Adipose tissue (tissue), 3 donors: Measurements from ENCODE around the gene ZNF804A. TPM values are rescaled to one million over a fixed set of nuclear protein-coding genes. Genes with fewer than 3 reads are reported as not detected.

Experiments
- H3K27ac ChIP-seq: one replicate; pipeline ENCODE4 v1.5.1; 2013; ENCODE audit warnings: low read depth, low read length
- WGBS, 3 donors: extraction: QIAGEN DNeasy Blood & Tissue Kit; methylation state at CpG; one replicate each; pipeline ENCODE4 v1.1.7; 2013; 5-methylcytosine and 5-hydroxymethylcytosine counted together
- polyA plus RNA-seq, 3 donors: library from polyadenylated mRNA; stranded (reverse); fragments of 200-250 nt; gene quantifications; one replicate each; pipeline ENCODE4 v1.2.3, GENCODE V29; 2013
- donor health status: healthy with polysubstance abuse.
- donor health status: Bipolar disorder and iron deficiency.
- donor health status: healthy.

ZNF804A gene
- polyA plus RNA-seq, 3 donors: 0.06 TPM; not detected in 1

DNA sequence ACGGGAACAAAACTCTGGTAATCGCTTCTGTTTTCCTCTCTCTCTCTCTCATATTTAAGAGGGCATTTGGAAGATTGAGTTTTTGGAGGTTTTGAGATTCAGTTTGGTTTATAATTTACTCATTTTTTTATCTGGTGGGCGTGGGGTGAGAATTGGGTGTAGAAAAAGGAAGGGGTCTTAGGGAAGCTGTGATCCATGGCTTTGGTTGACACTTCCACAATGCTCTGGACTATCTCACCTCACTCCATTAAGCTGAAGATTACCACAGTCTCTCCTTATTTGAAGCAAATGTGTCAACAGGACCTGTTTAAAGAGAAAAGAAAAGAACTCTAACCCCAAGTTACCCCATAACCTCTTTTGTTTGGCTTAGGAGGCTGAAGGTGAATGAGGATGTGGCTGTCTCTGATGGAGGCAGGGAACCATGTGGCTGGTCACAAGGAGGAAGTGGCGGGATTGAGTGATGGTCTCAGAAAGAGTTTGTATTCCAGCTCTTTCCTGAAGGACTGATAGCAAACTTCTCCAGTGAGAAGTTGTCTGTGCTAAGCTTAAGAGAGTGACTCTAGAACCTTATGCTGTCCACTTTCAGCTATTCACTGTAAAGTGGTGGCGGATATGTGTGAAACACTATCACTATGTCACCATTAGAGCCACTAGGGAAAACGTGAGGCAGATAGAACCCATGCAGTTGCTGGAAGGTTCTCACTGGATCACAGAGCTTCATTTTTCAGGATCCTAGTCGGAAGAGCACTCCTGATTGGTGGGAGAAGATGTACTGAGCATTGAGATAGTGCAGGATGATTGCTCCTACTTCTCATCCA lies 934 bp downstream of the ZNF804A start:
- no peak overlapping the region for H3K27ac ChIP-seq
- WGBS, 3 donors: 28 to 48% (median 42%) methylated on average over 7 of the region's 7 CpGs

DNA sequence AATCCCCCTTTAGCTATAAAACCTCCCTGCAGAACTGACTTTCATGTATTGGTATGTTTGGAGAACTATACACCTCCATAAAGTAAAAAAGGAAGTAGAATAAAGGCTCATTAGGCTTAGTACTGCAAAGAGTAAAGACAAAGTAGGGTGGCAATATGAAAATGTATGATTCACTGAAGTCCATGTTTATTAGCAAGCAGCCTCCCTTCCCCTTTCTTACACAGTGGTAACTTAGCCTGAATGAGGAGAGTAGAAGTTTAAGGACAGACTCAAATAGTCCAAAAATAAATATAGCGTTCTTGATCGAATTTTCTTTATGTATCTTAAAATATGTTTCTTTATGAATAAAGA lies 1.5 kb downstream of the ZNF804A start:
- no peak overlapping the region for H3K27ac ChIP-seq
- WGBS, 3 donors: 70 to 92% (median 83%) methylated on average over 2 of the region's 2 CpGs

DNA sequence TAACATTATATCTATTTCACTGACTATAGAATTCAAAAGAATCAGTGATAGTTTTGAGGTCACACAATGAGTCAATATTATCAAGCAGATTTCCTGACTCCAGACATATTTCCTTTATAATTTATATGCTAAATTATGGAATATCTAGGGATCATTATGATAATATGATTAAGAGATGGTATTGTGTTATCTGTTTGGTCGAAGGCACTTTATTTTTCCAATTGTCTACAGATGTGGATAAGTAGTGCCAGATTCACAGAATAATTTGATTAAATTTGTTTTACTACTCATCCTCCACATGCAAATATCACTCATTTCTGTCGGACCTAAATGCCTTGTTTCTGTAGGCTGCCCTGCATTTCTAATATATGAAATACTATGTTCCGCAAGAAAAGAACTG lies 4.4 kb downstream of the ZNF804A start:
- 90 to 93% (median 91%) methylated on average over 3 of the region's 3 CpGs for WGBS, 3 donors
- no peak overlapping the region for H3K27ac ChIP-seq

DNA sequence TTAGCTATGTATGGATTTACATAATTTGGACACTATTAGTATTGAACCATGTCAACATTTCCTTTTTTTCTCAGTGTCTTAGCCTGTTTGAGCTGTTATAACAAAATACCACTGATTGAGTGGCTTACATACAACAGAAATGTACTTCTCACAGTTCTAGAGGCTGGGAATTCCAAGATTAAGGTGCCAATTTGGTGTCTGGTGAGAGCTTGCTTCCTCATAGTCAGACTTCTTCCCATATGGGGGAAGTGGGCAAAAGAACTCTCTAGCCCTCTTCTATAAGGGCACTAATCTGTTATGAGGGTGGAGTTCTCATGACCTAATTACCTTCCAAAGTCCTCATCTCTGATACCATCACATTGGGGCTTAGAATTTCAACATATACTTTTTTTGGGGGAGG lies 12.6 kb downstream of the ZNF804A start:
- no peak overlapping the region for H3K27ac ChIP-seq

DNA sequence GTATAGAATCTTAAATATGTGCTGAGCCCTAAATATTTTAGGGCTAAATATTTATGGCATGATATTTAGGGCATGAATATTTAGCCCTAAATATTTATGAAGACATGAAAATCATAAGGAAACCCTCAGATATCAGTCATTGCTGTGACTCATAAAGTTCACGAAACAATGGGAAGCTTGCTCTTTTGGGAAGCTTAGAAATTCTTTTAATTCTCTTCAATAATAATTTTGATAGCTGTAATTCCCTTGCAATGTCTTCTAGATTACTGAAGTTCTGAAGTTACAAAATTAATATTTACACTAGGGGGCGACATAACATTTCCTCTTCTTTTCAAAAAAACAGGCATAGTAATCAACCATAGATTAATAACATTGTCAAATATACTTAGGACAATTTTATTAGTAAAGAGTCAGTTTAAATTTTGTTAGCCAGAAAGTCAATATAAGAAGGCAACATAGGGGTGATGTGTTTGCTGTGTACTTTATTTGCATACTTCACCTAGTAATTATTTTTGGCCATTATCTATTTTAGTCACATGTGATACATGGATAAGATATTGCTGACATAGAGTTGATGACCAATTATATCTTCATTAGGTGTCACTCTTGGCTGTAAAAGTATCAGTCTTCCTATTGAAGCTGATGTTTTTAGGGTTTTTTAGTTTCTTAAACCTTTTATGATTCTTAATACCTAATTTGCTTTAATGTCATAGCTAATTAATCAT lies 13.2 kb downstream of the ZNF804A start:
- WGBS, 3 donors: 28 to 40% (median 36%) methylated on average over 2 of the region's 2 CpGs
- H3K27ac ChIP-seq: no peak overlapping the region

DNA sequence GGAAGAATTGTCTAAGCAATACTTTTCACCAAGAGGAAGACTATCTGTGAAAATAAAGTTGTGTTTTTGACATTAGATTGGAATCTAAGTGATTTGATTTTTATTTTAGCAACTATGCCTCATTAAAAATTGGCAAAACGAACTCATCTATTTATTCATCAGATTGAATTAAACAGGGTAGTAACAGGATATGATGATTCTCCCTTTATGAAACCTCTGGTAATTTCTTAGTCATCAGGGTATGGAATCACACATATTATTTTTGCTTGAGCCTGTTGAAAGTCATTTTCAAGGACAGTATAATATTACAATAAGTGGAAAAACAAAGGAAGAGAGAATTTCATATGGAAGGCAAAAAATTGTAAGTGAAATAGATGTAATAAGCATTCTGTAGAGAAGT lies 22.0 kb downstream of the ZNF804A start:
- H3K27ac ChIP-seq: no peak overlapping the region
- WGBS, 3 donors: 45 to 61% (median 53%) methylated on average over 1 of the region's 1 CpG

DNA sequence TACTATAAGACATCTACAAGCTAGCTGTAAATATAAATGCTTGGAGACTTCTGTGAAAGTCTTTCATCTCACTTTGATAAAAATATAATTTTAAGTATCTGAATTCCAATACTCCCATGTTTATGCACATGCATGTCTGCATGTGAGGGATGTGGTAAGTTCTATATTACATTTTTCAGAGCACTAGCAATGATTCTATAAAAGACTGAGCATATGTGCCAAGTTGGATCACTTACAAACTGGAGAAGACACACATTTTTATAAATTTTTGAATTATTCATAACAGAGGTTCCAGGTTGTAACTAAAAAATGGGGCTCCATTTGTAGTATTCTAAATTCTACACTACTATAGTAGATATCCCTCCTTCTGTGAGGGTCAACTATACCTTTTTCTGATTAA lies 26.0 kb downstream of the ZNF804A start:
- H3K27ac ChIP-seq: no peak overlapping the region

DNA sequence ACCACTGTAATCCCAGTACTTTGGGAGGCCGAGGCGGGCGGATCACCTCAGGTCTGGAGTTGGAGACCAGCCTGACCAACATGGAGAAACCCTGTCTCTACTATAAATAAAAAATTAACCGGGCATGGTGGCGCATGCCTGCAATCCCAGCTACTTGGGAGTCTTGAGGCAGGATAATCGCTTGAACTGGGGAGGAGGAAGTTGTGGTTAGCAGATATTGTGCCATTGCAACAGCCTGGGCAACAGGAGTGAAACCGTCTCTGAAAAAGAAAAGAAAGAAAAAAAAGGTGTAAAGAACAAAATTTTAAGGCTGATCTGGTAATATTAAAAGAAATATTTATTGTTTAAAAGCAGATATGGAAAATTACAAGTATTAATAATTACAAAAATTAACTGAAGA lies 29.7 kb downstream of the ZNF804A start:
- WGBS, 3 donors: 74 to 94% (median 81%) methylated on average over 7 of the region's 7 CpGs
- no peak overlapping the region for H3K27ac ChIP-seq

DNA sequence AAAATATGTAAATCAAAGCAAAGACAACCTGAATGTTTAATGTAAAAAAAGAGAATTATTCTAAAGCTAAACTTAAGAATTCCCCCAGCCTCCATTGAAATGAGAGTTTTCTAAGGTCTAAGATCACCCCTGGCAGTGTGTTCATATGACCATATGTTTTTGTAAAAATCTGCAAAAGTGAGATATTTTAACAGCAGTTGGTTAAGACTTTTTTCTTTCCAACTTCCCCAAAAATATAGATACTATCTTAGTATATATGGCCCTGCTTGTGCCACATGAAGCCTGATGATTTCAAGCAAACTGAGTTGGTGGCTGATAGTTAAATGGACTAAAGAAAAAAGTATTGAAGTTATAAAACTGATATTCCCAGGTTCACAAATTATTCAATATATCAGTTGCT lies 35.4 kb downstream of the ZNF804A start:
- no peak overlapping the region for H3K27ac ChIP-seq

DNA sequence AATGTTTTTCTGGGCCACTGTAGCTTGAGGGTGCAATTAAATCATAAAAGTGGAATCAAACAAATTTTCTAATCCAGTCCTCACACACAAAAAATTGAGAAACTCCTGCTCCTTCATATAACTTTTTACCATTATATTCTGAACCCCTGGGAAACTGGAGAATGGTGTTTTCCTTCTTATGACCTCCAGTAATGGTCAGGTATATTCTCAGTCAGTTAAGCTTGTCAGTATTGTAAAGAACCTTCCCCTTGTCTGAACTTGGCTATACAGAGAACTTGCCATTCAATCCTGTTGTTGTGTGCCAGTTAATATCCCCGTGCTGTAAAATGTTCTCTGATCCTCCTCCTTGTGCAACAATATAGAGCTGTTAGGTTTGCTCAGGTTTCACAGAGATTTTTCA lies 39.5 kb downstream of the ZNF804A start:
- 59 to 67% (median 65%) methylated on average over 1 of the region's 1 CpG for WGBS, 3 donors
- H3K27ac ChIP-seq: no peak overlapping the region

DNA sequence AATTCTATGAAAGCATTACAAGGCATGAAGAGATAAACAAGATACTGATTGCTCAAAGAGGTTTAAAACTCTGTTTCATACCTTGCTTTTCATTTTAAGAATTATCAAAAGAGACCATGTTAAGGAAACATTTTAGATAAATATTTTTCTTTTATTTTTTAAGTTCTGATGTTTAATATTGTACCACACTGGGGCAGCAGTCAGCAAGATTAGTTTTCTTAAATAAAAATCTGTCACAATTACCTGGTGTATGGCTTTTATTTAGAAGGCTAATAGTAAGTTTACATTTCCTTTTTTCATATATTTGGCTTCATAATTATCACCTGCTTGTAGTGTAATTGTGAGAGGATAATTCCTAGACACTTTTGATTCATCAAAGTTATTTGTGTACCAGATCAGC lies 46.4 kb downstream of the ZNF804A start:
- no peak overlapping the region for H3K27ac ChIP-seq

DNA sequence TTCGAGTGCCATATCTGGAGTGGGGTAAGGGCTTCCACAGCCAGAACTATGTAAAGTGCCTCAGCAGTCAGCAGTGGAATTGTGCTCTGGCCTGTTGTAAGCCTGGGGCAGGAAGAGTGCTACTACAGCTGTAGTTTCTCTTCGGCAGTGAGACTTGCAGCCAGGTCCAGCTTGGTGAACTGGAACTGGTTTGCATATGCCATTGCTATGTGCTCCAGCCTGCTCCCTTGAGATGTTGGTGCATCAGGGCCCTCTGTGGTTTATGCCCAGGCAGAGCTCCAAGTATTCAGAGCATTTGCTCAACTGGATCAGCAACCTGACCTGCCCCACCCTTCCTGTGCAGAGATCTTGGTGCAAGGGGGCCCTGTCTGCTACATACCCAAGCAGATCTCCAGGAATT lies 47.8 kb downstream of the ZNF804A start:
- no peak overlapping the region for H3K27ac ChIP-seq
- WGBS, 3 donors: 65 to 85% (median 80%) methylated on average over 2 of the region's 2 CpGs

DNA sequence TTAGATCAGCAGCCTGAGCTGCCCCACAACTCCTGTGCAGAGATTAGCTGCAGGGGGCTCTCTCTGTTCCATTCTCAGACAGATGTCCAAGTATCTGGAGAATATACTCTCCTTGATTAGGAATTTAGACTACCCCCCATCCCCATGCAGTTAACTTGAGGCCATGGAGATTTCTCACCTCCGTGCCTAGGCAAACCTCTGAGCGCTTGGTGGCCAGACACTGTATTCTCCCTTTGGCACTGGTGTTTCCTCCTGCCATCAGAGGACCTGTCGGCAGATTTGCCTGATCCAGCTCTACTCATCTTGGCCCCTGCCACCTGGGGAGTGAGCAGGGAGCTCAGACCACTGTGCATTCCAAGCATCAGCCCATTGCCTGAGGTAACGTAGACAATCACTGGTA lies 48.3 kb downstream of the ZNF804A start:
- no peak overlapping the region for H3K27ac ChIP-seq
- 95 to 96% (median 96%) methylated on average over 4 of the region's 4 CpGs for WGBS, 3 donors

DNA sequence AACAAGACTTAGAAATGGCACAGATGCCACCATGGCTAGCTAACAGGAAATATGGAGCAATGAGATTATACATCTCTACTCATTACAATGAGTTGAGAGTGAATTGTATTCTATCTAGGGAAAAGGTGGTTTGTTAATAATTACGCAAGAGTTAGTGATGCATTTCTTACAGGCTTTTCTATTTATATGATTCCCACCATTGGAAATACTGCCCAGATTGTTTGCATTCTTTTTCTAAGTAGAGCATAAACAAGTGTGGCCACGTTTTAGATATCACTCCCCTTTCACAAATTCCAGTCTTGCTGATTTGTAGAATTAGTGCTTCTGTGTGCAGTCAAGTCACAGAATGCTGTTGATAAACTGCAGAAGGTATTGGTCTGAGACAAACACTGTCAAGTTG lies 56.6 kb downstream of the ZNF804A start:
- 53 to 57% (median 53%) methylated on average over 2 of the region's 2 CpGs for WGBS, 3 donors
- H3K27ac ChIP-seq: no peak overlapping the region

DNA sequence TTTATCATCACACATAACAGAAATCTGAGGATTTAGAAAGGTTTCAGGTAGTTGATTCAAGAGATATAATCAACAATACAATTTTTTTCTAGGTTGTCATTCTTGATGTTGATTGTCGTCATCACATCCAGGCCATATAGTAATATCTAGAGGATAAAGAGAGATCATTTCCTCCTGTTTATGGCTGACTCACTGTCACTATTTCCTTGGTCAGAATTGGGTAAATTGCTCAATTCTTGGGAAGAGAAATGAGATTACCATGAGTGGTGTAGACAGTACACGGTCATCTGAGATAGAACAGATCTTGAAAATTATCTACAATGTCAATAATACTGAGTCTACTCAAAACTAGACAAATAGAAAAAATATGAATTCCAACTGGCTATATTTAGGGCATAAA lies 78.8 kb downstream of the ZNF804A start:
- 67 to 76% (median 73%) methylated on average over 2 of the region's 2 CpGs for WGBS, 3 donors
- no peak overlapping the region for H3K27ac ChIP-seq

DNA sequence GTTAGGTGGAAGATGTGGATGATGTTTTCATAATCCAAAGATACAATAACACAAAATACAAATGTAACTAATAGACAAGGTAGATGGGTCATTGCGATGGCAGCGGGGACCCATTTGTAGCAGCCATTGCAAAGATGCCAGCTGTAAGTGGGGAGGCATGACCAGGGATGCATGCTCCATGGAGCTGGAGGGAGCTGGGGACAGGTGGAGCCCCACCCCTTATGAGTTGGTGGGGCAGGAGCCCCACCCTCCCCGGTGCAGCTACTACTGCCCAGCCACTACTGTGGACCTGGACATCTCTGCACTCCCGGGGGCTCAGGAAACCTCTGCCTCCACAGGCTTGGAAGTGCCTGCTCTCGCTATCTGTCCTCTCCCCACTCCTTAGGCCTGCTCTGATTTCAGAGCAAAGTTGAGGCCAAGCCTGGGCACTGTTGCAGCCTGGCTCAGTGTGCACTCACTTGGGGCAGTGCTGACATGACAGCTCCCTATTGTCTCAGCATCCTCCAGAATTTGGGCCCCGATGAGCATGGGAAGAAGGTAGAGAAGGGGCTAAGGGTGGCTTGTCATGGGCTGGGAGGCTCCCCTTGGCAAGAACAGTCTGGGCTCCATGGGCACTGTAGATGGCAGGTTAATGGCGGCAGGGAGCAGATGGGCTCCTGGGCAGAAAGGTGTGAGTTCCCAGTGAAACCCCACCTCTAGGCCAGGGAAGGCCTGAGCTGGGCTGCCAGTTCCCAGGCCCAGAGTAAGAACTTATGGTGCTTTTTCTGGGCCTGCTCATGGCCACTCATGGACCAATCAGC lies 81.1 kb downstream of the ZNF804A start:
- H3K27ac ChIP-seq: no peak overlapping the region
- 92 to 94% (median 92%) methylated on average over 7 of the region's 7 CpGs for WGBS, 3 donors

DNA sequence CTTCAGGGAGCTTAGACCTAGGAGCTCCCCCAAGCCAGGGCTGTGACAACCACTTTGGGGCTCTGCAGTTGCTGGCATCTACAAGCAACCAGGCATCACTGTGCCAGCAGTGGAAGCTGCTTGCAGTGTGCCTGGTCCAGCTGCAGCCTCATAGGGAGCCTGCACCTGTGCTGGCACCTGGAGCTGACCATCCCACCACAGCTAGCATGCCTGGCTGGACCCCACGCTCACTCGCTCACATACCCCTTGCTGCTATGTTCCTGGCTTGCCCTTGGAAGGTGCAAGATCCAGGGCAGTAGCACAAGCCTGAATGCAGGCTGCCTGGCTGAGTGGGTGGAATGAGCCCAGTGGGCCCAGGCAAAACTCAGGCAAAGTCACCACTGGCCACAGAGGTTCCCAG lies 82.5 kb downstream of the ZNF804A start:
- no peak overlapping the region for H3K27ac ChIP-seq
- WGBS, 3 donors: 88 to 97% (median 93%) methylated on average over 2 of the region's 2 CpGs

DNA sequence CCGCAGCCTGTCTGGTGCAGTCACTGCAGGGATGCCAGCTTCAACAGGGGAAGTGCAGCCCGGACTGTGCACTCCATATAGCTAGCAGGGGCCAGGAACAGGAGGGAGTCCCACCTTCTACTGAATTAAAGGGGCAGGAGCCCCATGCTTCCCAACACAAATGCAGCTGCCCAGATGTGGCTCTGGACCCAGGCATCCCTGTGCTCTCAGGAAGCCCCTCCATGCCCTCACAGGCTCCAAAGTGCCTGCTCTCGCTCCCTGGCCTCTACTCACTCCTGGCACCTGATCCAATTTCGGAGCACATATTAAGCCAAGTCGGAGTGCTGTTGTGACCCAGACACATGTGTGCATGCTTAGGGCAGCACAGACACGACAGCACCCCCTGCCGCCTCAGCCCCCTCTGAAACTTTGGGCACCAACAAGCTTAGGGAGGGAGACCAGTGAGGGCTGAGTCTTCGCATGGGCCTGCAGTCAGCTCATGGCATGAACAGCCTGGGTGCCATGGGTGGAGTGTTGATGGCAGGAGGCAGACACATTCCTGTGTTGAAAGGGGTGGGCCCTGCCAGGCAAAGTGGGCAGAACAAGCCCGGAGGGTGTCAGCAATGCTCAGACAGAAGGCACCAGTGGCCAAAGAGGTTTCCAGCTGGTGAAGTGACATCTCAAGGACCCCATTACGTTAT lies 83.5 kb downstream of the ZNF804A start:
- WGBS, 3 donors: 85 to 88% (median 86%) methylated on average over 10 of the region's 10 CpGs
- no peak overlapping the region for H3K27ac ChIP-seq

DNA sequence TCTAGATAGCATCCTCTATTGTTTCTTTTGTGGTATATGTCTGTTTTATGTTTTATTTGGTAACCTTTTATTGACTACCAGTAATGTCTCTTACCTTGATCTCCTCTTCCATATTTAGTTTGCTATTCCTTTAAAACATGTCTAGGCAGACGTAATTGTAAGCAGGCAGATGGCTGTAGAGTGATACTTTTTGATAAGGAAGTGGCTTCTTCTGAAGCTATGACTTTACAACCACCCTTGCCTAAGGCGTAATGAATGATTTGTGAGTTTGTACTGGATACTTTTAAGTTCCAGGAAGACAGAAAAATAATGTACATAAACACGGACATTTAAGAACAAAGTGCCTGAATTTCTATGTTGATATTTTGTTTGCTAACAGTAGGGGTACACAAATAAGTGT lies 85.6 kb downstream of the ZNF804A start:
- 33 to 67% (median 53%) methylated on average over 3 of the region's 3 CpGs for WGBS, 3 donors
- H3K27ac ChIP-seq: no peak overlapping the region
